OCI-LY1 (cell line): Measurements from ENCODE around the gene EEF1AKMT1.

Source experiments
- EZH2 ChIP-seq: fragments of 200-600 bp; sonication (generic), shearing (Covaris generic); IDR thresholded peaks from 2 replicates; pipeline ENCODE4 v1.8.0; 2017; ENCODE audit warnings: borderline replicate concordance, mixed run types, mild to moderate bottlenecking, antibody characterized with exemption, low read length, moderate library complexity, mixed read lengths
- TF ChIP-seq, protein P1 (sequence below): fragments of 200-600 bp; sonication (generic), shearing (Covaris generic); IDR thresholded peaks from 2 replicates; pipeline ENCODE4 v1.5.1; 2017; ENCODE audit warnings: mild to moderate bottlenecking, antibody characterized with exemption, low read length, moderate library complexity, mixed read lengths

DNA sequence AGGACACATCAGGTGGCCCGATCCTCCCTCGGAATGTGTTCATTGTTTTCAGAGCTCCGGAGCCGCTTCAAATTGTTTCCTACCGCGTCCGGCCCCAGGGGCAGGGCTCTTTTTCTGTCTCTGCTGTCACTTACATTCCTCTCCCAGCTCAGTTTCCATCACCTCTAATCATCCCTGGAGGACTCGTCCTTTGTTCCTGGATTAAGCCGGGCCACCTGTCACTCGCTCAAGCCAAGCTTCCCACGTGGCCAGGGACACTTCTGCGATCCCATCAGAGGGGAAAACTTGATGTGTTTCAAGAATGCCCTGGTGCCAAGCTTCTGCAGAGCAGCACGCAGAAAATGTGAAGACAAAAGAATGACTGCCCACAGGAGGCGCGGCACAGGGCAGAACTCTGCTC lies 56.8 kb downstream of the EEF1AKMT1 start:
- TF ChIP-seq, protein P1, sequence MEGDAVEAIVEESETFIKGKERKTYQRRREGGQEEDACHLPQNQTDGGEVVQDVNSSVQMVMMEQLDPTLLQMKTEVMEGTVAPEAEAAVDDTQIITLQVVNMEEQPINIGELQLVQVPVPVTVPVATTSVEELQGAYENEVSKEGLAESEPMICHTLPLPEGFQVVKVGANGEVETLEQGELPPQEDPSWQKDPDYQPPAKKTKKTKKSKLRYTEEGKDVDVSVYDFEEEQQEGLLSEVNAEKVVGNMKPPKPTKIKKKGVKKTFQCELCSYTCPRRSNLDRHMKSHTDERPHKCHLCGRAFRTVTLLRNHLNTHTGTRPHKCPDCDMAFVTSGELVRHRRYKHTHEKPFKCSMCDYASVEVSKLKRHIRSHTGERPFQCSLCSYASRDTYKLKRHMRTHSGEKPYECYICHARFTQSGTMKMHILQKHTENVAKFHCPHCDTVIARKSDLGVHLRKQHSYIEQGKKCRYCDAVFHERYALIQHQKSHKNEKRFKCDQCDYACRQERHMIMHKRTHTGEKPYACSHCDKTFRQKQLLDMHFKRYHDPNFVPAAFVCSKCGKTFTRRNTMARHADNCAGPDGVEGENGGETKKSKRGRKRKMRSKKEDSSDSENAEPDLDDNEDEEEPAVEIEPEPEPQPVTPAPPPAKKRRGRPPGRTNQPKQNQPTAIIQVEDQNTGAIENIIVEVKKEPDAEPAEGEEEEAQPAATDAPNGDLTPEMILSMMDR = no peak
- TF ChIP-seq EZH2 = no peak
